WERI-Rb-1 (cell line): ENCODE data around the gene ADNP2.

Experiments
- DNase-seq: peaks from one replicate; pipeline ENCODE4 v3.0.0-alpha.2; 2020
- H3K27ac ChIP-seq: fragments of 250-450 bp; sonication (Bioruptor Pico); 2 replicates; pipeline ENCODE4 v1.5.1; 2020; ENCODE audit warnings: mild to moderate bottlenecking, moderate library complexity
- H3K27me3 ChIP-seq: fragments of 250-450 bp; sonication (Bioruptor Pico); 2 replicates; pipeline ENCODE4 v1.5.1; 2021; ENCODE audit warnings: mild to moderate bottlenecking, low read depth, moderate library complexity; ENCODE audit not compliant: insufficient read depth, severe bottlenecking
- H3K36me3 ChIP-seq: fragments of 250-450 bp; sonication (Bioruptor Pico); 2 replicates; pipeline ENCODE4 v1.5.1; 2020; ENCODE audit warnings: mild to moderate bottlenecking, moderate library complexity
- H3K4me3 ChIP-seq: 2 replicates; pipeline ENCODE4 v1.5.1; 2011; ENCODE audit warnings: low read depth, mild to moderate bottlenecking, control low read depth, low read length
- H3K9me3 ChIP-seq: fragments of 250-450 bp; sonication (Bioruptor Pico); 2 replicates; pipeline ENCODE4 v1.5.1; 2021; ENCODE audit warnings: mild to moderate bottlenecking, moderate library complexity; ENCODE audit not compliant: severe bottlenecking
- TF ChIP-seq, protein P1 (sequence below): IDR thresholded peaks from 2 replicates; pipeline ENCODE4 v1.5.1; 2011; ENCODE audit warnings: low read depth, mild to moderate bottlenecking, control low read depth, inconsistent platforms, low read length

ADNP2 gene

DNA sequence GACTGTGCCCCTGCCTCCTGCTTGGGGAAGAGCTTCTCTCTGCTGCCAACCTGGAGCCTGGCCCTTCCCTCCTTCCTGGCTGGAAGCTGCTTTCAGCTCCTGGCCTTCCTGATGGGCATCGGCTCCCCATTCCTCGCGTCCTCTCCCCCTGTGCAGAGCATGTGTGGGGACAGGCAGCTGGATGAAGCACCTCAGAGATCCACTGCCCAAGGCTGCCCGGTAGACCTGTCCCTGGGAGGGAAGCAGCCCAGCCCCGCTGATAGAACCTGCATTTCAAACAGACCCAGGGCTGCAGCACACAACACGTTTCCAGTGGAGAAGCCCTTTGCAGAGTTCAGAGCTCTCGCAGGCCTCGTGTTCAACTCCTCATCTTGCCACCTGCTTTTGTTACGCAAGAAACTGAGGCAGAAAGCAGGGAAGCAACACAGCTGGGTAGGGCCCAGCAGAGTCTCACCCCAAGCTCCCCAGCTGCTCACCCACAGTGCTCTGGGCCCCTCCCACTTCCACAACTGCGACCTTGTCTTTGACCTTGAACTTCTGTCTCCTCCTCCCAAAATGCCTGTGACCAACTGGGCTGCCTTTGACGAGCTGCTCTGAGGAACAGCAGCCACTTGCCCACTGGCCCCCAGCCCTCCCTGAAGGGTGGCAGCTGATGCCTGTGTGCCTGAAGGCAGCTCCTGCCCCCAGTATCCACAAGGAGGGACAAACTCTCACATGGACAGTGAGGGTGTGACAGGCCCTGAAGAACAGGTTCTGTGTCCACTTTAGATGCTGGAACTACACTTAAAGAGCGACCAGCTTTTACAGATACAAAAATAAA lies 72.8 kb downstream of the ADNP2 start:
- TF ChIP-seq, protein P1, sequence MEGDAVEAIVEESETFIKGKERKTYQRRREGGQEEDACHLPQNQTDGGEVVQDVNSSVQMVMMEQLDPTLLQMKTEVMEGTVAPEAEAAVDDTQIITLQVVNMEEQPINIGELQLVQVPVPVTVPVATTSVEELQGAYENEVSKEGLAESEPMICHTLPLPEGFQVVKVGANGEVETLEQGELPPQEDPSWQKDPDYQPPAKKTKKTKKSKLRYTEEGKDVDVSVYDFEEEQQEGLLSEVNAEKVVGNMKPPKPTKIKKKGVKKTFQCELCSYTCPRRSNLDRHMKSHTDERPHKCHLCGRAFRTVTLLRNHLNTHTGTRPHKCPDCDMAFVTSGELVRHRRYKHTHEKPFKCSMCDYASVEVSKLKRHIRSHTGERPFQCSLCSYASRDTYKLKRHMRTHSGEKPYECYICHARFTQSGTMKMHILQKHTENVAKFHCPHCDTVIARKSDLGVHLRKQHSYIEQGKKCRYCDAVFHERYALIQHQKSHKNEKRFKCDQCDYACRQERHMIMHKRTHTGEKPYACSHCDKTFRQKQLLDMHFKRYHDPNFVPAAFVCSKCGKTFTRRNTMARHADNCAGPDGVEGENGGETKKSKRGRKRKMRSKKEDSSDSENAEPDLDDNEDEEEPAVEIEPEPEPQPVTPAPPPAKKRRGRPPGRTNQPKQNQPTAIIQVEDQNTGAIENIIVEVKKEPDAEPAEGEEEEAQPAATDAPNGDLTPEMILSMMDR, result no peak
- no peak for DNase-seq
- no peaks in the 10 kb centered on the region for H3K36me3 ChIP-seq
- H3K27ac ChIP-seq, result no peak overlapping the region
- H3K9me3 ChIP-seq, result no peaks in the 10 kb centered on the region
- no peaks in the 10 kb centered on the region for H3K27me3 ChIP-seq
- no peak overlapping the region for H3K4me3 ChIP-seq

DNA sequence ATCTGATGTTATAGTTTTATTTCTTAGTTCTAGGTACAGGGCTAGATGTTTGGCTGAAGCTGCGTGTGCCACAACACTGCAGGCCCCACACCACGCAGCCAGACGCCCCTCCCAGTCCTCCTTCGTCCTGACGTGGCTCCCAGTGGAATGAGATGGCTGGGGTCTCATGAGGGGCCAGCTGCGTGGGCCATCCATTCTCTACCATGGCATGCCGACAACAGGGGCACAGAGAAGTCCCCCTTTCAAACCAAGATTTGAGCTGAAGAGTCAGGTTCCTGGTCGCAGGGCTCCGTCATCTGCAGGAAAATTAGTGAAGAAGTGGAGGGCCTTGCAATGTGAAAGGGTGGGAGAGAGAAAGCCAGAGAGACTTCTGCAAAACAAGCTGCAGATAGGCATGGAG lies 73.8 kb downstream of the ADNP2 start:
- Histone ChIP-seq H3K36me3 (no peaks in the 10 kb centered on the region), H3K4me3 (no peak overlapping the region), H3K27me3 (no peaks in the 10 kb centered on the region), H3K9me3 (no peaks in the 10 kb centered on the region), H3K27ac (no peak overlapping the region)
- TF ChIP-seq, protein P1, result no peak
- DNase-seq, result no peak

DNA sequence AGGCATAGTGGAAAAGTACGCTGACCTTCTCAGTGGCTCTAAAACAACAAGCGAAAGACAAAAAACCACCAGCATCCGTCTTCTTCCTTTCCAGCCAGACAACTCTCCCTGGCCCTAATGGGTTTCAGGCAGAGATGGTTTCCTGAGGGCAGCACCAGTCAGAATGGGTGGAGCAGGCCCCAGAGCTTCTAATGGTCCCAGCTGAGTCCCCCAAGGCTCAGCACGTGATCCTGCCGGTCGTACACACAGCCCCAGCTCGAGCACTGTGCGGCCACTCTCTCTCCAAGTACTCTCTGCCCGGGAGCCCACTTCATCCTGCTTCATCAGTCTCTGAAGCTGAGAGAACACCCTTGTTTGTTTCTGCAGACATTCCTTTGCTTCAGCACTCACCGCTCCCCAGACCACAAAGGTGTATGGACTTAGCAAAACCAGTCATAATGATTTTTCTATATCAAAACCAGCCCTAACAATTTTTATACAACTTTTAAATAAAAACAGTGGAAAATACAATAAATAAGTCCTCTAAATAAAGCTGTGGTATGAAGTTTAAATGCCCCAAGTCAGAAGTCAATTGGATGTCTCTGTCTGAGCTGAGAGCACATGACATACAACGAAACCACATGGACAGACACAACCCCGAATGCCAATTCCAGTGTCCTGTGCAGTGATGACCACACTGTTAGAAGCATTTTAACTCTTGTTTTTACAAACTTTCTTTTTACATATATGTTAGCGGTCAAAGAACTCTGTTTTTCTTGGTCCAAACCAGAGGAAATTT lies 74.4 kb downstream of the ADNP2 start:
- H3K9me3 ChIP-seq, result no peaks in the 10 kb centered on the region
- no peak overlapping the region for H3K27ac ChIP-seq
- H3K4me3 ChIP-seq, result no peak overlapping the region
- no peaks in the 10 kb centered on the region for H3K36me3 ChIP-seq
- no peaks in the 10 kb centered on the region for H3K27me3 ChIP-seq
- TF ChIP-seq, protein P1, result no peak
- DNase-seq, result no peak

DNA sequence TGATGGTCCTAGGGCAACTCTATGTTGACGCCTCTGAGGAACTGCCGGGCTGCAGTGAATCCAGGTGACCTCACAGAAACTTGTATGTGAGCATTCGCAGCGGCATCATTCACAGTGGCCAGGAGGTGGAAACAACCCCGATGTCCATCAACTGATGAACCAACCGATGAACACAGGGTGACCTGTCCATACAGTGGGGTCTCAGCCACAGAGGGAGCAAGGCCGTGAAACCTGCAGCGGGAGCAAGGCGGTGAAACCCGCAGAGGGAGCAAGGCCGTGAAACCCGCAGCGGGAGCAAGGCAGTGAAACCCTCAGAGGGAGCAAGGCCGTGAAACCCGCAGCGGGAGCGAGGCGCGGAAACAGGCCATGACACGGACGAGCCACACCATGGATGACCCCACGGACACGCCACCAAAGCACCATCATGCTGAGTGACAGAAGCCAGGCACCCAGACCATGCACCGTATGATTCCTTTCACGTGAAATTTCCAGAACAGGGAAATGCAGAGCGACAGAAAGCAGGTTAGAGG lies 75.2 kb downstream of the ADNP2 start:
- DNase-seq, result no peak
- Histone ChIP-seq H3K4me3 (no peak overlapping the region), H3K36me3 (no peaks in the 10 kb centered on the region), H3K27me3 (no peaks in the 10 kb centered on the region), H3K27ac (no peak overlapping the region), H3K9me3 (no peaks in the 10 kb centered on the region)
- TF ChIP-seq, protein P1, result no peak

DNA sequence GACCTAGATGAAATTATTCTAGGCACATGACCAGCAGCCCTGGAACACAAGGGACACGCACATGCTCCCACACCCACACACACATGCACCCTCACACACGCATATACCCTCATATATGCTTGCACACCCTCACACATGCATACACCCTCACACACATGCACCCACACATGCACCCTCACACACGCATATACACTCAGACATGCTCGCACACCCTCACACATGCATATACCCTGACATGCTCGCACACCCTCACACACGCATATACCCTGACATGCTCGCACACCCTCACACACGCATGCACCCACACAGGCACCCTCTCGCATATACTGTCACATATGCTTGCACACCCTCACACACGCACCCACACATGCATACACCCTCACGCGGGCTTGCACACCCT lies 76.5 kb downstream of the ADNP2 start:
- no peaks in the 10 kb centered on the region for H3K27me3 ChIP-seq
- no peak overlapping the region for H3K27ac ChIP-seq
- H3K4me3 ChIP-seq, result no peak overlapping the region
- TF ChIP-seq, protein P1, result no peak
- no peaks in the 10 kb centered on the region for H3K36me3 ChIP-seq
- no peak for DNase-seq
- H3K9me3 ChIP-seq, result no peaks in the 10 kb centered on the region
